ENCODE measurements around the gene PPP2R2B.

- no peak for TF ChIP-seq ZNF70 (CRISPR knock-in tag; IDR thresholded peaks at IDR 0.05)
- TF ChIP-seq PATZ1 (CRISPR knock-in tag; IDR thresholded peaks at IDR 0.05; ENCODE audit: borderline replicate concordance), result no peak; the same call in 1 of the 2 replicates
- peak; percentile 10; the same call in 1 of the 2 replicates for TF ChIP-seq ZFP30 (CRISPR knock-in tag; IDR thresholded peaks at IDR 0.05)
- no peak for TF ChIP-seq OSR1 (CRISPR knock-in tag; IDR thresholded peaks at IDR 0.05)
- TF ChIP-seq, protein P1, sequence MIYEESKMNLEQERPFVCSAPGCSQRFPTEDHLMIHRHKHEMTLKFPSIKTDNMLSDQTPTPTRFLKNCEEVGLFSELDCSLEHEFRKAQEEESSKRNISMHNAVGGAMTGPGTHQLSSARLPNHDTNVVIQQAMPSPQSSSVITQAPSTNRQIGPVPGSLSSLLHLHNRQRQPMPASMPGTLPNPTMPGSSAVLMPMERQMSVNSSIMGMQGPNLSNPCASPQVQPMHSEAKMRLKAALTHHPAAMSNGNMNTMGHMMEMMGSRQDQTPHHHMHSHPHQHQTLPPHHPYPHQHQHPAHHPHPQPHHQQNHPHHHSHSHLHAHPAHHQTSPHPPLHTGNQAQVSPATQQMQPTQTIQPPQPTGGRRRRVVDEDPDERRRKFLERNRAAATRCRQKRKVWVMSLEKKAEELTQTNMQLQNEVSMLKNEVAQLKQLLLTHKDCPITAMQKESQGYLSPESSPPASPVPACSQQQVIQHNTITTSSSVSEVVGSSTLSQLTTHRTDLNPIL (CRISPR knock-in tag; IDR thresholded peaks at IDR 0.05; ENCODE audit: low read depth), result peak; percentile 85
- peak; percentile 61; the same call in 1 of the 2 replicates for TF ChIP-seq ZNF8 (CRISPR knock-in tag; IDR thresholded peaks at IDR 0.05)
- peak; percentile 98 for TF ChIP-seq TCF4 (CRISPR knock-in tag; IDR thresholded peaks at IDR 0.05; ENCODE audit: borderline replicate concordance)
- TF ChIP-seq CSRNP3 (CRISPR knock-in tag; IDR thresholded peaks at IDR 0.05), result peak; percentile 79; the same call in 1 of the 2 replicates
- peak; percentile 51; the same call in 1 of the 2 replicates for TF ChIP-seq ESRRG (CRISPR knock-in tag; IDR thresholded peaks at IDR 0.05)
- TF ChIP-seq ZFP3 (CRISPR knock-in tag; IDR thresholded peaks at IDR 0.05), result peak; percentile 94
- TF ChIP-seq ISL1 (CRISPR knock-in tag; IDR thresholded peaks at IDR 0.05), result peak; percentile 97
- TF ChIP-seq ZNF565 (CRISPR knock-in tag; conservative IDR thresholded peaks at IDR 0.05; ENCODE audit: low read depth), result no peak
These were observed 225.0 kb downstream of the PPP2R2B start for GRCh38 chr5:146653560-146653959.

Measured in SK-N-SH treated with all-trans-retinoic acid at 6 μM for 48 hours (cell line).